CD4-positive, alpha-beta T cell treated with Interleukin-10 for 1 hour (primary cell): Measurements from ENCODE around the gene PIM2.

Experiments used
- DNase-seq: peaks from one replicate; pipeline ENCODE4 v3.0.0-alpha.2; 2020

The PIM2 gene

GRCh38 chrX:48935301-48935670 is 16.5 kb upstream of the PIM2 start:
- no peak for DNase-seq

- peak; percentile 82 for DNase-seq
Observed at GRCh38 chrX:48934581-48935300, 15.9 kb upstream of the PIM2 start.

- DNase-seq = no peak
Observed at GRCh38 chrX:48933757-48934156, 14.9 kb upstream of the PIM2 start.

- DNase-seq = no peak
Observed at GRCh38 chrX:48927736-48928382, 9.0 kb upstream of the PIM2 start.

- DNase-seq = no peak
Observed at GRCh38 chrX:48927123-48927522, 8.3 kb upstream of the PIM2 start.

- no peak for DNase-seq
Observed at GRCh38 chrX:48924270-48924669, 5.4 kb upstream of the PIM2 start.

GRCh38 chrX:48923771-48924170 is 4.9 kb upstream of the PIM2 start:
- DNase-seq = no peak

GRCh38 chrX:48920718-48921104 is 1.9 kb upstream of the PIM2 start:
- no peak for DNase-seq

GRCh38 chrX:48919947-48920717 is 1.3 kb upstream of the PIM2 start:
- peak; percentile 65 for DNase-seq

GRCh38 chrX:48919360-48919841 is 577 bp upstream of the PIM2 start:
- peak; percentile 66 for DNase-seq

GRCh38 chrX:48918301-48918642 is 552 bp downstream of the PIM2 start:
- DNase-seq = peak; percentile 37

GRCh38 chrX:48917139-48918001 is 1.5 kb downstream of the PIM2 start:
- peak; percentile 93 for DNase-seq

- DNase-seq = peak; percentile 22
Observed at GRCh38 chrX:48914593-48915493, 4.0 kb downstream of the PIM2 start.

GRCh38 chrX:48913605-48914366 is 5.0 kb downstream of the PIM2 start:
- peak; percentile 29 for DNase-seq

GRCh38 chrX:48911412-48912182 is 7.2 kb downstream of the PIM2 start, which contains the start of gene SLC35A2:
Gene SLC35A2, minus strand, starts transcription at chrX:48911646. Its CDS starts 10 bp downstream, at chrX:48911636.
- peak; percentile 90 for DNase-seq

- DNase-seq = no peak
Observed at GRCh38 chrX:48910926-48911411, 7.9 kb downstream of the PIM2 start.

- peak; percentile 52 for DNase-seq
Observed at GRCh38 chrX:48909703-48910294, 9.0 kb downstream of the PIM2 start.

GRCh38 chrX:48908600-48908999 is 10.2 kb downstream of the PIM2 start:
- DNase-seq = peak; percentile 31

- DNase-seq = no peak
Observed at GRCh38 chrX:48905090-48905790, 13.6 kb downstream of the PIM2 start.
